K562 (cell line): Measurements from ENCODE around the gene PLOD1. TPM values are rescaled to one million over a fixed set of nuclear protein-coding genes. Genes with fewer than 3 reads are reported as not detected.

Experiments
- ARID1B ChIP-seq: fragments of 450-650 bp; IDR thresholded peaks from 2 replicates; pipeline ENCODE4 v1.6.1; 2016; ENCODE audit warnings: antibody characterized with exemption, mild to moderate bottlenecking, inconsistent platforms
- ATF2 ChIP-seq: sonication (generic); formaldehyde crosslinking; IDR thresholded peaks from 2 replicates; pipeline ENCODE4 v1.8.1; 2022; ENCODE audit warnings: missing genetic modification reagents
- CBFA2T2 ChIP-seq: fragments of 450-650 bp; conservative IDR thresholded peaks from 2 replicates; pipeline ENCODE4 v1.6.1; 2017; ENCODE audit warnings: mild to moderate bottlenecking
- CHCHD3 ChIP-seq: fragments of 250-450 bp; sonication (Bioruptor Pico); IDR thresholded peaks from 2 replicates; pipeline ENCODE4 v2.1.2; 2022; ENCODE audit warnings: mild to moderate bottlenecking
- COPS2 ChIP-seq: fragments of 450-650 bp; conservative IDR thresholded peaks from 2 replicates; pipeline ENCODE4 v1.6.1; 2016; ENCODE audit warnings: mild to moderate bottlenecking, moderate library complexity
- CREBBP ChIP-seq: IDR thresholded peaks from one replicate; pipeline ENCODE4 v1.6.1; 2012; ENCODE audit warnings: low read depth, mild to moderate bottlenecking, control low read depth, inconsistent platforms, low read length
- DIDO1 ChIP-seq: fragments of 450-650 bp; IDR thresholded peaks from 2 replicates; pipeline ENCODE4 v1.6.1; 2016; ENCODE audit warnings: low read depth, missing biosample characterization, missing genetic modification characterization
- E2F5 ChIP-seq: sonication (generic); formaldehyde crosslinking; IDR thresholded peaks from 2 replicates; pipeline ENCODE4 v1.8.0; 2022; ENCODE audit warnings: mild to moderate bottlenecking, missing genetic modification reagents
- ELF4 ChIP-seq: fragments of 450-650 bp; formaldehyde crosslinking; IDR thresholded peaks from 2 replicates; pipeline ENCODE4 v1.4.0; 2022; ENCODE audit warnings: missing genetic modification characterization
- ELK3 ChIP-seq: fragments of 450-650 bp; formaldehyde crosslinking; IDR thresholded peaks from 2 replicates; pipeline ENCODE4 v1.4.0; 2020; ENCODE audit warnings: mild to moderate bottlenecking
- ERF ChIP-seq: fragments of 450-650 bp; formaldehyde crosslinking; IDR thresholded peaks from 2 replicates; pipeline ENCODE4 v1.4.0; 2020; ENCODE audit warnings: mild to moderate bottlenecking, mixed read lengths
- ETS1 ChIP-seq: conservative IDR thresholded peaks from 2 replicates; pipeline ENCODE4 v1.6.1; 2011; ENCODE audit warnings: low read depth, mild to moderate bottlenecking, low read length; ENCODE audit not compliant: control insufficient read depth
- FOXP1 ChIP-seq: sonication (generic); formaldehyde crosslinking; IDR thresholded peaks from 2 replicates; pipeline ENCODE4 v1.8.0; 2022; ENCODE audit warnings: mild to moderate bottlenecking, missing genetic modification reagents
- KAT7 ChIP-seq: sonication (generic); formaldehyde crosslinking; IDR thresholded peaks from 2 replicates; pipeline ENCODE4 v1.8.0; 2022; ENCODE audit warnings: missing genetic modification reagents, mild to moderate bottlenecking, borderline replicate concordance
- PML ChIP-seq: IDR thresholded peaks from 2 replicates; pipeline ENCODE4 v1.6.1; 2012; ENCODE audit warnings: low read length, inconsistent platforms
- SMARCA5 ChIP-seq: fragments of 450-650 bp; IDR thresholded peaks from 2 replicates; pipeline ENCODE4 v1.6.1; 2016
- SMC3 ChIP-seq: conservative IDR thresholded peaks from 2 replicates; pipeline ENCODE4 v1.6.1; 2011; ENCODE audit warnings: low read depth, low read length, improper control_type of control experiment; ENCODE audit not compliant: insufficient read depth
- TCF7 ChIP-seq: sonication (generic); IDR thresholded peaks from 2 replicates; pipeline ENCODE4 v1.6.1; 2016; ENCODE audit warnings: antibody characterized with exemption, borderline replicate concordance
- ZBTB5 ChIP-seq: fragments of 450-650 bp; IDR thresholded peaks from 2 replicates; pipeline ENCODE4 v1.6.1; 2017; ENCODE audit warnings: antibody characterized with exemption
- ZNF217 ChIP-seq: sonication (generic); formaldehyde crosslinking; IDR thresholded peaks from 2 replicates; pipeline ENCODE4 v1.8.0; 2022; ENCODE audit warnings: mild to moderate bottlenecking, missing genetic modification reagents
- ZNF24 ChIP-seq: fragments of 450-650 bp; IDR thresholded peaks from 2 replicates; pipeline ENCODE4 v1.6.1; 2016
- ZNF41 ChIP-seq: fragments of 250-450 bp; sonication (Bioruptor Pico); conservative IDR thresholded peaks from 2 replicates; pipeline ENCODE4 v1.4.0; 2020; ENCODE audit warnings: mild to moderate bottlenecking
- ZNF445 ChIP-seq: fragments of 250-450 bp; sonication (Bioruptor Pico); IDR thresholded peaks from 2 replicates; pipeline ENCODE4 v1.4.0; 2020; ENCODE audit warnings: low read depth, mild to moderate bottlenecking, moderate library complexity
- ZNF668 ChIP-seq: fragments of 250-450 bp; sonication (Bioruptor Pico); IDR thresholded peaks from 2 replicates; pipeline ENCODE4 v1.8.0; 2022; ENCODE audit warnings: mild to moderate bottlenecking, inconsistent platforms
- ZNF785 ChIP-seq: fragments of 250-450 bp; sonication (Bioruptor Pico); IDR thresholded peaks from 2 replicates; pipeline ENCODE4 v1.4.0; 2020; ENCODE audit warnings: mild to moderate bottlenecking
- polyA plus RNA-seq, 8 experiments: library from polyadenylated mRNA; depleted of rRNA in 4 of 8; stranded (reverse) in 5 of 8; unstranded in 3 of 8; fragments of >200 nt; fragmentation: Nextera tagmentation in 2 of 8; fragmentation: Illumina TruSeq in 1 of 8; extraction: Ambion mirVana in 2 of 8; extraction: Trizol in 1 of 8; gene quantifications; 2 replicates each; pipeline versions ENCODE4 v1.2.1 to v1.2.3, GENCODE V29; 2011 to 2014; ENCODE audit warnings: inconsistent platforms in 1 of 8, missing spikeins in 1 of 8
- total RNA-seq, 7 experiments: library from RNA; depleted of rRNA in 6 of 7; stranded (reverse); fragments of >200 nt in 6 of 7; fragmentation: Illumina TruSeq in 2 of 7; extraction: Trizol in 2 of 7; gene quantifications; 2 replicates each; pipeline versions ENCODE4 v1.2.1 to v1.2.3, GENCODE V29; 2011 to 2021; ENCODE audit warnings: low replicate concordance in 1 of 7

Gene PLOD1
- total and polyA plus RNA-seq, 9 of the 15 experiments (the other 6 are each of a cell fraction or from before 2014, with no cell fraction given), result 16.6 to 90.8 (median 52.7) TPM

- TF ChIP-seq ELK3 (CRISPR knock-in tag) (peak; percentile 95), ZNF217 (CRISPR knock-in tag) (no peak), CREBBP (peak; percentile 90), CBFA2T2 (peak; percentile 48; the same call in 1 of the 2 replicates), SMC3 (no peak), COPS2 (no peak), E2F5 (CRISPR knock-in tag) (peak; percentile 97), ZNF24 (peak; percentile 90), ZBTB5 (no peak), ZNF668 (peak; percentile 85; the same call in 1 of the 2 replicates), FOXP1 (peak; percentile 98), ATF2 (CRISPR knock-in tag) (peak; percentile 47; the same call in 1 of the 2 replicates), ZNF445 (peak; percentile 99), ETS1 (peak; percentile 96), PML (peak; percentile 100), TCF7 (peak; percentile 48; the same call in 1 of the 2 replicates), KAT7 (no peak; the same call in 1 of the 2 replicates), CHCHD3 (CRISPR knock-in tag) (peak; percentile 99), DIDO1 (no peak; the same call in 1 of the 2 replicates), ERF (CRISPR knock-in tag) (peak; percentile 100), ZNF785 (CRISPR knock-in tag) (no peak), ZNF41 (CRISPR knock-in tag) (peak; percentile 96), ELF4 (peak; percentile 100), SMARCA5 (no peak), ARID1B (peak; percentile 68; the same call in 1 of the 2 replicates)
These were observed 26.3 kb upstream of the PLOD1 start (continued) for GRCh38 chr1:11908095-11908675.
